HG03108 (cell line): ENCODE data around the gene ABCA7.

Source experiments
- ATAC-seq: cut with Tn5 transposase; IDR thresholded peaks from one replicate; pipeline ENCODE4 v1.9.1; 2021; ENCODE audit warnings: moderate library complexity; ENCODE audit not compliant: unreplicated experiment

Gene ABCA7

DNA sequence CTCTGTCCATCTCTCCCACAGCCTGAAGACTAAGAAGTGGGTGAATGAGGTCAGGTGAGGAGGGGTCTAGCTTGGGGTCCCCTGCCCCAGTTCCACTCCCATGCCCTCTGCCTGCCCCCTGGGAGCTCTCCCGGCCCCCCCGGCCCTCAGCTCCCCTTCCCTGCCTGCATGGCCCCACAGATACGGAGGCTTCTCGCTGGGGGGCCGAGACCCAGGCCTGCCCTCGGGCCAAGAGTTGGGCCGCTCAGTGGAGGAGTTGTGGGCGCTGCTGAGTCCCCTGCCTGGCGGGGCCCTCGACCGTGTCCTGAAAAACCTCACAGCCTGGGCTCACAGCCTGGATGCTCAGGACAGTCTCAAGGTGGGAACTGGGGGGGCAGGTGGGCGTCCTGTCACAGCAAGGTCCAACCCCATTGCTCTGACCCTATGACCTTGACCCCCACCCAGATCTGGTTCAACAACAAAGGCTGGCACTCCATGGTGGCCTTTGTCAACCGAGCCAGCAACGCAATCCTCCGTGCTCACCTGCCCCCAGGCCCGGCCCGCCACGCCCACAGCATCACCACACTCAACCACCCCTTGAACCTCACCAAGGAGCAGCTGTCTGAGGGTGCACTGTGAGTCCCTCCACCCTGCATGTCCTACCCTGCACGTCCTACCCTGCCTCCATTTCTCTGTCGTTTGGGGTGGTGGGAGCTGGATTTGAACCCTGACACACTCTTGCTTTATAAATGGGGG lies 16.1 kb downstream of the ABCA7 start:
- no peak for ATAC-seq

DNA sequence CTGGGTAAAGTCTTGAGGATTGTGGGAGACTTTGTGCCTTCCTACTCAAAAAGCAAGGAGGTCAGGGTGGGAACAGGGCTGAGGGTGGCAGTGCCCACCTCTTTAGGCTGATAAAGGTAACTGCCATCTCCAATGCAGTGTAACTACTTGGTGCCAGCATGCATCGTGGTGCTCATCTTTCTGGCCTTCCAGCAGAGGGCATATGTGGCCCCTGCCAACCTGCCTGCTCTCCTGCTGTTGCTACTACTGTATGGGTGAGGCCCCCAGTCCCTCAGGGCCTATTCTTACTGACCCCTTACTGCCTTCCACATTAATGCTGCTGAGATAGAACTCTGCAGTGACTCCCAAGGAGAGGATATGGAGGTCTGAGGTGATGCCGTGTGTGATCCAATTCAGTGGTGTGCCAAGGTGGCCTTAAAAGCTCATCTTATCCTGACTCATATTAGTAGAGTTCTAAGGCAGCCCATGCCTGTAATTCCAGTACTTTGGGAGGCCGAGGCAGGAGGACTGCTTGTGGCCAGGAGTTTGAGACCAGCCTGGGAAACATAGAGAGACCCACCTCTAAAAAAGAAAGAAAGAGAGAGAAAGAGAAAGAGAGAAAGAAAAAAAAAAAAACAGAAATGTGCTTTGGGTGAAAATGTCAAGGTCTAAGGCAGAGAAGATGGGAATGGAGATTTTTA lies 17.4 kb downstream of the ABCA7 start:
- ATAC-seq: no peak

GRCh38 chr19:1058112-1058511 lies 18.2 kb downstream of the ABCA7 start:
- ATAC-seq: no peak

- ATAC-seq: no peak
Observed at GRCh38 chr19:1060689-1061088, 20.8 kb downstream of the ABCA7 start.

DNA sequence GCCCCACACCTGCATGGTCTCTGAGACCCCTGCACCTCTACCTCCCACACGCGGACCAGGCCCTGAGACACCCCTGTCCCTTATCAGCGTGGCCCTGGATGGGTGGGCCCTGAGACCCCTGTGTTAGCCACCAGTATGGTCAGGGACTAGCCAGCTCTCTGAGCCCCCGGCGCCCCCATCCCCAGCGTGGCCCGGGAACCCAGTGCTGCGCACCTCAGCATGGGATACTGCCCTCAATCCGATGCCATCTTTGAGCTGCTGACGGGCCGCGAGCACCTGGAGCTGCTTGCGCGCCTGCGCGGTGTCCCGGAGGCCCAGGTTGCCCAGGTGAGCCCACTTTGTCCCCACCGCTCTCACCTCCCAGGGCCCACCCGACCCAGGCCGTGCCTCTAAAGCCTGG lies 22.1 kb downstream of the ABCA7 start:
- ATAC-seq: no peak

GRCh38 chr19:1062387-1063029 lies 22.6 kb downstream of the ABCA7 start:
- no peak for ATAC-seq

DNA sequence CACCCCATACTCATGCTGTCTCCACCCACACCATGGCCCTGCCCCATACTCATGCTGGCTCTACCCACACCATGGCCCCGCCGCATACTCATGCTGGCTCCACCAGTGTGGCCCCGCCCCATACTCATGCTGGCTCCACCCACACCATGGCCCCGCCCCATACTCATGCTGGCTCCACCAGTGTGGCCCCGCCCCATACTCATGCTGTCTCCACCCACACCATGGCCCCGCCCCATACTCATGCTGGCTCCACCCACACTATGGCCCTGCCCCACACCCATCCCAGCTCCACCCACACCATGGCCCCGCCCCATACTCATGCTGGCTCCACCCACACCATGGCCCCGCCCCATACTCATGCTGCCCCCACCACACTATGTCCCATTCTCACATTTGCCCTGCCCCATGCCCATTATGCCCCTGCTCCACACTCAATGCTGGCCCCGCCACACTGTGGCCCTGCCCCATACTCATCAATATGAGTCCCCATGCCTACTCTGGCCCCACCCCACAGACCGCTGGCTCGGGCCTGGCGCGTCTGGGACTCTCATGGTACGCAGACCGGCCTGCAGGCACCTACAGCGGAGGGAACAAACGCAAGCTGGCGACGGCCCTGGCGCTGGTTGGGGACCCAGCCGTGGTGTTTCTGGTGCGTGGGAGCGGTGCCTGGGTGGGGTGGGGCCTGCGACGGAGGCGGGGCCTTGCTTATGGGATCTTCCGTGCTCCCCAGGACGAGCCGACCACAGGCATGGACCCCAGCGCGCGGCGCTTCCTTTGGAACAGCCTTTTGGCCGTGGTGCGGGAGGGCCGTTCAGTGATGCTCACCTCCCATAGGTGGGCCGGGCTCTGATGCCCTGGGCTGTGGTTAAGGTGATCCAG lies 23.4 kb downstream of the ABCA7 start:
- no peak for ATAC-seq

GRCh38 chr19:1063909-1064660 lies 24.2 kb downstream of the ABCA7 start:
- ATAC-seq: no peak

DNA sequence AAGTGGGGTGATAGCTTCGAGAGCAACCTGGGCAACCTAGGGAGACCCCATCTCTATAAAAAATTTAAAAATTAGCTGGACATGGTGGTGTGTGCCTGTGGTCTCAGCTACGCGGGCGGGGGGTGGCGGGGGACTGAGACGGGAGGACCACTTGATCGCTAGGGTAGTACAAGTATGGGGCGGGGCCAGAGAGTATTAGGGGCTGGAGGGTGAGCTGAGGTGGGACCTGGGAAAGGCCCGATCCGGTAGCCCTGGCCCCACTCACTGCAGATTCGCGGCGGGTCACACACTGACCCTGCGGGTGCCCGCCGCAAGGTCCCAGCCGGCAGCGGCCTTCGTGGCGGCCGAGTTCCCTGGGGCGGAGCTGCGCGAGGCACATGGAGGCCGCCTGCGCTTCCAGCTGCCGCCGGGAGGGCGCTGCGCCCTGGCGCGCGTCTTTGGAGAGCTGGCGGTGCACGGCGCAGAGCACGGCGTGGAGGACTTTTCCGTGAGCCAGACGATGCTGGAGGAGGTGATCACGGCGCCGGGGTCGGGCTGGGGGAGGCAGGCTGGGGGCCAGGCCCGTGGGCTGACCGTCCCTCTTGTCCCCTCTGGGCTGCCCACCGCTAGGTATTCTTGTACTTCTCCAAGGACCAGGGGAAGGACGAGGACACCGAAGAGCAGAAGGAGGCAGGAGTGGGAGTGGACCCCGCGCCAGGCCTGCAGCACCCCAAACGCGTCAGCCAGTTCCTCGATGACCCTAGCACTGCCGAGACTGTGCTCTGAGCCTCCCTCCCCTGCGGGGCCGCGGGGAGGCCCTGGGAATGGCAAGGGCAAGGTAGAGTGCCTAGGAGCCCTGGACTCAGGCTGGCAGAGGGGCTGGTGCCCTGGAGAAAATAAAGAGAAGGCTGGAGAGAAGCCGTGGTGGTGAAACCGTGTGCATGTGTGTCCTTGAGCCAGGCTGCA lies 25.0 kb downstream of the ABCA7 start:
- no peak for ATAC-seq

DNA sequence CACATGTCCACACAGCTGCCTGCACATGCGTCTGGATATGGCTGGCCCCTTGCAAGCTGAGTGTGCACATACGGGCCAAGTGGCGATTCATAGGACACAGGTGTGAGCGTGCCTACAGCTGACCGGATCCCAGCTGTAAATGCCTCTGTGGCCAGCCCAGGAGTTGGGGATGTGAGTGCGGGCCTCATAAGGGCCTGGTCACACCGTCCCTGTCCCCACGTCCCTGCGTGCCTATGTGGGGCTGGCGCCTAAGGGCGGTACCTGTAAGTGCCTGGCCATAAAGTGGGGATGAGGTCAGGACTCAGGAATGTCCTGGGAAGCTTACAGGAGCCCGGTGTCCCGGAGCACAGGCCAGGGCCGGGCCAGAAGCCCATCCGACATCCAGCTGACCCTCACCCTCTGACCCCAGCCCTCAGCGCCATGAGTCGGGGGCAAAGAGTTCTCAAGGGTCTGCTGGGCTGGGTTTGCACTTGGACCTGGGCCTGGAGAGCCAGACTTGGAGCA lies 25.8 kb downstream of the ABCA7 start:
- no peak for ATAC-seq

DNA sequence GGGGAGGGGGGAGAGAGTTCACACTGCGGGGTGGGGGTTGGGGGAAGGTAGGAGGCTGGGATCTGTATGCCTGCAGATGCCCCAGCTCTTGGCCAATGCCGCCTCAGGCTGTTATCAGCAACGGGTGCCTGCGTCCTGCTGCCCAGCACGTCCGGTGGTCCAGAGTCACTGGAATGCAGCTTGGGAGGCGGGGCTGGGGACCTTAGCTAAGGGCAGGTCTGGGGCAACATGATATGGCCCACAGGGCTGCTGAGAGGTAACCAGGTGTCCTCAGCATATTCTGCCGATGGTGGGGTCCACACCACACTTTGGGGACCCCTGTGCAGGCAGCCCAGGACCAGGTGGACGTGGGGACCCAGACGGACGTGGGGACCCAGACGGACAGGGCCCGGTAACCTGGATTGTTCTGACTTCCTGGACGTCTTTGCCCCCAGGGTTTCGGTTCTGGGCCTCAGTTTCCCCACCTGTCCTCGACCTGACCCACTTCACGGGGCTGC lies 26.4 kb downstream of the ABCA7 start:
- ATAC-seq: no peak

DNA sequence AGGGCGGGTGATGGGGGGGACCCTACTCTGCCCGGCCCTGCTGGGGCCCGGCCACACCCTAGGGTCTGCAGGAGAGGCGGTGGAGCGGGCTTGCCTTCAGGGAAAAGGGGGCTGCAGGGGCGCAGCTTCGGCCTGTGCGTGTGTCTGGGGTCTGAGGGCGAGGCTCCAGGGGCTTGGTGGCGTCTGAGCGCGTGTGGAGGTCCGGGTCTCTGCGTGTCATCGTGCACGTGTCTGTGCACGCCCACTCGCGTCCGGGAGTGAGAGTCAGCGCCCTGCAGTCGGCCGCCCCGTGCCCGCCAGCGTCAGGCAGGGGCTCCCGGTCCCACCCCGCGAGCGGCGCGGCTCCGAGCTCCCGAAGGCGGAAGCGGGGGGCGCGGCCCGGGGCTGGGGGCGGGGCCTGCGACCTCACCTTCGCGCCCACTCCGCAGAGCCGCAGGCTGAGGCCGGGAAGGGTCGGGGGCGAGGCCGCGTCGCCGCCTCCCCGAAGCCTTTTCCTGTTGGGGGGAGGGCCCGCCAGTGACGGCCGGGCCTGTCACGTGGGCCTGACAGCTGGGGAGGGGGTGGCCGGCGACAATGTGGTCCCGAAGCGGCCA lies 26.9 kb downstream of the ABCA7 start, which contains the start of gene ARHGAP45:
Gene ARHGAP45, plus strand, starts transcription at position 420 of the 593 bp plus-strand sequence. CDS start 239 bp downstream, outside the sequence.
- ATAC-seq: peak; percentile 35

- ATAC-seq: peak; percentile 9
Observed at GRCh38 chr19:1067341-1067957, 27.5 kb downstream of the ABCA7 start.

GRCh38 chr19:1068009-1069001 lies 28.4 kb downstream of the ABCA7 start:
- ATAC-seq: no peak

- no peak for ATAC-seq
Observed at GRCh38 chr19:1069009-1069779, 29.3 kb downstream of the ABCA7 start.

- ATAC-seq: no peak
Observed at GRCh38 chr19:1070576-1070930, 30.6 kb downstream of the ABCA7 start.
